Fibroblast of lung (primary cell): ENCODE results near the gene SRC. TPM values are rescaled to one million over a fixed set of nuclear protein-coding genes. Genes with fewer than 3 reads are reported as not detected.

Source experiments
- DNase-seq, 2 donors: peaks; one replicate each; pipeline versions ENCODE4 v3.0.0 to v3.0.0-alpha.2; 2010; ENCODE audit warnings: low read depth in 2 of 2
- H2AFZ ChIP-seq: 2 replicates; pipeline ENCODE4 v1.5.1; 2012; ENCODE audit warnings: low read length, control low read depth, inconsistent platforms
- H3K27ac ChIP-seq: 2 replicates; pipeline ENCODE4 v1.5.1; 2011; ENCODE audit warnings: low read length, control low read depth; ENCODE audit not compliant: insufficient read depth
- H3K27me3 ChIP-seq: 2 replicates; pipeline ENCODE4 v1.5.1; 2011; ENCODE audit warnings: mild to moderate bottlenecking, low read length; ENCODE audit not compliant: control insufficient read depth, insufficient read depth
- H3K36me3 ChIP-seq: 2 replicates; pipeline ENCODE4 v1.5.1; 2011; ENCODE audit warnings: low read length; ENCODE audit not compliant: control insufficient read depth, insufficient read depth
- H3K4me1 ChIP-seq: 2 replicates; pipeline ENCODE4 v1.5.1; 2011; ENCODE audit warnings: low read length; ENCODE audit not compliant: control insufficient read depth, insufficient read depth; ENCODE audit errors: extremely low read depth
- H3K4me2 ChIP-seq: 2 replicates; pipeline ENCODE4 v1.5.1; 2011; ENCODE audit warnings: low read length, control low read depth; ENCODE audit not compliant: insufficient read depth; ENCODE audit errors: extremely low read depth
- H3K4me3 ChIP-seq, 4 experiments: fragments of 200-600 bp in 1 of 4; sonication (generic) in 1 of 4; replicated peaks in 1 of 4; 2 replicates each; pipeline ENCODE4 v1.5.1; 2011 to 2016; ENCODE audit warnings: low read length in 4 of 4, low read depth in 3 of 4, mild to moderate bottlenecking in 3 of 4, control low read depth in 2 of 4, inconsistent platforms in 1 of 4, mixed read lengths in 1 of 4; ENCODE audit not compliant: insufficient read depth in 1 of 4; ENCODE audit errors: control extremely low read depth in 1 of 4
- H3K79me2 ChIP-seq: 2 replicates; pipeline ENCODE4 v1.5.1; 2012; ENCODE audit warnings: mild to moderate bottlenecking, low read length, inconsistent platforms; ENCODE audit not compliant: control insufficient read depth, insufficient read depth
- H3K9ac ChIP-seq: 2 replicates; pipeline ENCODE4 v1.5.1; 2011; ENCODE audit warnings: mild to moderate bottlenecking, low read length, control low read depth; ENCODE audit not compliant: insufficient read depth
- H3K9me3 ChIP-seq: 2 replicates; pipeline ENCODE4 v1.5.1; 2012; ENCODE audit warnings: low read depth, low read length; ENCODE audit not compliant: control insufficient read depth, insufficient read depth
- H4K20me1 ChIP-seq: 2 replicates; pipeline ENCODE4 v1.5.1; 2011; ENCODE audit warnings: low read length; ENCODE audit not compliant: control insufficient read depth, insufficient read depth; ENCODE audit errors: extremely low read depth
- CTCF ChIP-seq, 2 donors: IDR thresholded peaks in 1 of 2; conservative IDR thresholded peaks in 1 of 2; 1 replicate in 1 of 2; 2 replicates in 1 of 2; pipeline ENCODE4 v1.5.1; 2011 to 2012; ENCODE audit warnings: low read length in 2 of 2, control low read depth in 1 of 2, inconsistent platforms in 1 of 2, low read depth in 1 of 2, mild to moderate bottlenecking in 1 of 2
- EZH2 ChIP-seq: IDR thresholded peaks from 2 replicates; pipeline ENCODE4 v1.5.1; 2012; ENCODE audit warnings: low read length, control low read depth, mild to moderate bottlenecking; ENCODE audit errors: missing control alignments
- polyA plus RNA-seq, 2 donors: library from polyadenylated mRNA; depleted of rRNA in 1 of 2; stranded (reverse) in 1 of 2; unstranded in 1 of 2; fragments of >200 nt; gene quantifications; 2 replicates each; pipeline ENCODE4 v1.2.1, GENCODE V29; 2011 to 2012; ENCODE audit warnings: missing spikeins in 1 of 2
- total RNA-seq: library from RNA; depleted of rRNA; stranded (reverse); fragments of >200 nt; gene quantifications from 2 replicates; pipeline ENCODE4 v1.2.1, GENCODE V29; 2014

Gene SRC
- total and polyA plus RNA-seq, 2 donors (not counting 1 experiment from before 2014, with no cell fraction given), result 17.8 to 20.3 TPM

- no peak for TF ChIP-seq CTCF (conservative IDR thresholded peaks at IDR 0.05 in 1 of 2, IDR thresholded peaks at IDR 0.05 in 1 of 2; ENCODE audit: low read depth in 1 of 2, low read length in 2 of 2)
- no peak for TF ChIP-seq EZH2
- peaks cover 28% of the 10 kb centered on the region for H3K79me2 ChIP-seq
Measured at GRCh38 chr20:37301558-37301957, 44.4 kb upstream of the SRC start.

GRCh38 chr20:37302981-37303380 lies 43.0 kb upstream of the SRC start:
- Histone ChIP-seq H4K20me1 (no peaks in the 10 kb centered on the region), H3K27ac (no peak overlapping the region), H3K27me3 (no peaks in the 10 kb centered on the region), H3K4me3 (no peak overlapping the region), H3K79me2 (peaks cover 16% of the 10 kb centered on the region), H2AFZ (no peak overlapping the region), H3K4me1 (peaks cover 10% of the 10 kb centered on the region), H3K36me3 (peaks cover 6% of the 10 kb centered on the region), H3K4me2 (no peak overlapping the region), H3K9me3 (no peaks in the 10 kb centered on the region), H3K9ac (no peak overlapping the region)
- TF ChIP-seq CTCF (conservative IDR thresholded peaks at IDR 0.05 in 1 of 2, IDR thresholded peaks at IDR 0.05 in 1 of 2; ENCODE audit: low read depth in 1 of 2, low read length in 2 of 2) (no peak), EZH2 (no peak)
- no peak for DNase-seq

More at GRCh38 chr20:37301558-37301957, 44.4 kb upstream of the SRC start:
- Histone ChIP-seq H3K4me2 (no peak overlapping the region), H3K9ac (no peak overlapping the region), H3K4me1 (peaks cover 18% of the 10 kb centered on the region), H2AFZ (no peak overlapping the region), H3K27me3 (no peaks in the 10 kb centered on the region), H3K9me3 (no peaks in the 10 kb centered on the region), H3K36me3 (peaks cover 6% of the 10 kb centered on the region), H3K4me3 (no peak overlapping the region), H4K20me1 (no peaks in the 10 kb centered on the region), H3K27ac (no peak overlapping the region)
- no peak for DNase-seq

- H4K20me1 ChIP-seq, result no peaks in the 10 kb centered on the region
- no peak overlapping the region for H3K27ac ChIP-seq
- H3K79me2 ChIP-seq, result peaks cover 15% of the 10 kb centered on the region
- no peak overlapping the region for H3K4me3 ChIP-seq
- no peak overlapping the region for H3K4me2 ChIP-seq
- DNase-seq, result no peak
- peaks cover 6% of the 10 kb centered on the region for H3K36me3 ChIP-seq
- H3K27me3 ChIP-seq, result no peaks in the 10 kb centered on the region
- no peaks in the 10 kb centered on the region for H3K9me3 ChIP-seq
- no peak overlapping the region for H2AFZ ChIP-seq
- TF ChIP-seq EZH2 (no peak), CTCF (conservative IDR thresholded peaks at IDR 0.05 in 1 of 2, IDR thresholded peaks at IDR 0.05 in 1 of 2; ENCODE audit: low read depth in 1 of 2, low read length in 2 of 2) (no peak)
- peaks cover 8% of the 10 kb centered on the region for H3K4me1 ChIP-seq
- no peak overlapping the region for H3K9ac ChIP-seq
Measured at GRCh38 chr20:37303637-37304036, 42.3 kb upstream of the SRC start.
